ENCODE measurements around the gene PTGS2. TPM values are rescaled to one million over a fixed set of nuclear protein-coding genes. Genes with fewer than 3 reads are reported as not detected.

The PTGS2 gene
- total RNA-seq, 1 experiment from 2014 or later: 0.20 TPM

GRCh38 chr1:186699519-186699918 lies 19.3 kb upstream of the PTGS2 start:
- no peak overlapping the region for H3K4me3 Mint-ChIP-seq

GRCh38 chr1:186689907-186690306 lies 9.7 kb upstream of the PTGS2 start:
- peaks cover 6% of the 10 kb centered on the region; the same call in 1 of the 2 replicates for H3K9me3 Mint-ChIP-seq
- no peaks in the 10 kb centered on the region for H3K4me1 Mint-ChIP-seq
- no peaks in the 10 kb centered on the region for H3K36me3 Mint-ChIP-seq
- ChIA-PET CTCF (interaction anchor here (1.7 kb wide), 1 partner anchor 33 kb away, joined by 4 read pairs; no protein-coding TSS in a partner anchor), POLR2A (no interaction called here)
- TF ChIP-seq NR3C1 (CRISPR knock-in tag; conservative IDR thresholded peaks at IDR 0.05; ENCODE audit: low read depth) (no peak), ZNF232 (CRISPR knock-in tag; IDR thresholded peaks at IDR 0.05) (no peak), IRF1 (CRISPR knock-in tag; IDR thresholded peaks at IDR 0.05) (no peak), CTCF (IDR thresholded peaks at IDR 0.05) (no peak), ZNF138 (CRISPR knock-in tag; conservative IDR thresholded peaks at IDR 0.05) (no peak), FOXP1 (CRISPR knock-in tag; IDR thresholded peaks at IDR 0.05; ENCODE audit: borderline replicate concordance) (no peak), SP1 (CRISPR knock-in tag; conservative IDR thresholded peaks at IDR 0.05) (no peak), FOXK1 (CRISPR knock-in tag; IDR thresholded peaks at IDR 0.05) (no peak), TP53 (CRISPR knock-in tag; IDR thresholded peaks at IDR 0.05) (no peak), NFE2L1 (CRISPR knock-in tag; IDR thresholded peaks at IDR 0.05) (no peak), MLX (CRISPR knock-in tag; IDR thresholded peaks at IDR 0.05) (no peak), ZMAT4 (CRISPR knock-in tag; IDR thresholded peaks at IDR 0.05) (no peak), TEAD4 (CRISPR knock-in tag; IDR thresholded peaks at IDR 0.05) (no peak)
- no peak overlapping the region for H3K27ac Mint-ChIP-seq
- no peak overlapping the region for H3K4me3 Mint-ChIP-seq
- DNase-seq (ENCODE audit: low spot score): no peak
- no peak for ATAC-seq
- H3K27me3 Mint-ChIP-seq (ENCODE audit: low read depth): no peaks in the 10 kb centered on the region

More at GRCh38 chr1:186699519-186699918, 19.3 kb upstream of the PTGS2 start:
- ATAC-seq: no peak
- Mint-ChIP-seq H3K9me3 (no peaks in the 10 kb centered on the region), H3K27me3 (ENCODE audit: low read depth) (no peaks in the 10 kb centered on the region), H3K36me3 (no peaks in the 10 kb centered on the region), H3K4me1 (no peaks in the 10 kb centered on the region), H3K27ac (no peak overlapping the region)
- ChIA-PET CTCF (no interaction called here), POLR2A (no interaction called here)
- no peak for DNase-seq (ENCODE audit: low spot score)
- TF ChIP-seq ZSCAN18 (CRISPR knock-in tag; IDR thresholded peaks at IDR 0.05): no peak
- no peak for TF ChIP-seq ETV6 (CRISPR knock-in tag; IDR thresholded peaks at IDR 0.05)
- TF ChIP-seq SMAD3 (CRISPR knock-in tag; IDR thresholded peaks at IDR 0.05; ENCODE audit: borderline replicate concordance): no peak
- no peak for TF ChIP-seq ZNF138 (CRISPR knock-in tag; conservative IDR thresholded peaks at IDR 0.05)
- no peak for TF ChIP-seq NR3C1 (CRISPR knock-in tag; conservative IDR thresholded peaks at IDR 0.05; ENCODE audit: low read depth)
- TF ChIP-seq ZNF317 (CRISPR knock-in tag; IDR thresholded peaks at IDR 0.05; ENCODE audit: borderline replicate concordance, low read depth): no peak
- no peak for TF ChIP-seq AFF4 (CRISPR knock-in tag; IDR thresholded peaks at IDR 0.05; ENCODE audit: borderline replicate concordance)

All from WTC11 (cell line).